Limb (tissue), 2 donors: ENCODE measurements around the gene C19orf33.
"Not testable (repeated sequence)": the region's sequence is repeated elsewhere in the genome, so short reads cannot be mapped to it uniquely, and the experiment has no call there.

ENCODE experiments used
- DNase-seq, 2 donors: peaks; one replicate each; pipeline ENCODE4 v3.0.0-alpha.2; 2016; ENCODE audit errors: extremely low spot score in 2 of 2

Gene C19orf33

GRCh38 chr19:38303517-38304351, at the start of gene C19orf33:
Gene C19orf33 (plus strand): TSS chr19:38304251. CDS start chr19:38304262, 11 bp downstream.
- DNase-seq = no peak

GRCh38 chr19:38255383-38256014, 48.6 kb upstream of the C19orf33 start:
- peak in 1 of 2 donors; percentile 55 for DNase-seq

GRCh38 chr19:38261942-38262341, 42.1 kb upstream of the C19orf33 start:
- not testable (repeated sequence) for DNase-seq

- DNase-seq = no peak
Measured at GRCh38 chr19:38262585-38263268, 41.3 kb upstream of the C19orf33 start.

- DNase-seq = peak in 1 of 2 donors; percentile 77
Measured at GRCh38 chr19:38263689-38264485, 40.2 kb upstream of the C19orf33 start.

GRCh38 chr19:38264486-38265212, 39.4 kb upstream of the C19orf33 start, which contains the start of gene SPINT2:
Gene SPINT2 (plus strand): TSS chr19:38264573. CDS start chr19:38264893, 320 bp downstream.
- peak in 1 of 2 donors; percentile 77 for DNase-seq

- DNase-seq = no peak
Measured at GRCh38 chr19:38265213-38265861, 38.7 kb upstream of the C19orf33 start.

GRCh38 chr19:38265921-38266429, 38.1 kb upstream of the C19orf33 start:
- DNase-seq = no peak

GRCh38 chr19:38266981-38267597, 37.0 kb upstream of the C19orf33 start:
- no peak for DNase-seq

GRCh38 chr19:38267761-38268483, 36.1 kb upstream of the C19orf33 start:
- no peak for DNase-seq

GRCh38 chr19:38268539-38268938, 35.5 kb upstream of the C19orf33 start:
- no peak for DNase-seq

GRCh38 chr19:38270587-38271167, 33.4 kb upstream of the C19orf33 start:
- no peak for DNase-seq

GRCh38 chr19:38273499-38273898, 30.6 kb upstream of the C19orf33 start:
- DNase-seq = no peak

- DNase-seq = no peak
Measured at GRCh38 chr19:38274739-38275138, 29.3 kb upstream of the C19orf33 start.

GRCh38 chr19:38276942-38277517, 27.0 kb upstream of the C19orf33 start:
- DNase-seq = no peak

GRCh38 chr19:38277549-38277948, 26.5 kb upstream of the C19orf33 start:
- no peak for DNase-seq

- DNase-seq = no peak
Measured at GRCh38 chr19:38277969-38278680, 25.9 kb upstream of the C19orf33 start.
